ENCODE results near the gene PLEKHA6. TPM values are rescaled to one million over a fixed set of nuclear protein-coding genes. Genes with fewer than 3 reads are reported as not detected.

PLEKHA6 gene
- total and polyA plus RNA-seq, 2 of the 8 experiments (the other 6 are each of a cell fraction or from before 2014, with no cell fraction given): 4.8 to 20.2 TPM

DNA sequence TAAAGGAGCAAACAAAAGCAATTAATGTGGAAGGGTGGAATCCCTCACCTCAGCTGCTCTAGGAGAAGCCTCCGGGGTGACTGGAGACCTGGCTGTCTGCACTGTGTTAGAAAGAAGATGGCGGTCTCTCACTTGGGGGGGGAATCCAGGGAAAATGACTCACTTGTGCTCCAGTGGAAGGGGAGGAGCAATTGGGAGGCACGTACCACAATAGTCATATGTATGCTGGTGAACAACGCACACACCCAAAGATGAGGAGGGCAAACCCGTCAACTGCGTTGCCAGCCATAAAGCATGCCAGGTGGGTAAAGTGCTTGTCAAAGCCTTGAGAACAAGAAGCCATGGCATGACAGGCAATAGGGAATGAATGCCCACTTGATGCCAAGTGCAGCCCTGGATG is 22.1 kb downstream of the PLEKHA6 start:
- 91% methylated on average over 6 of the region's 6 CpGs; no CpG with 5 or more reads in 1 of the 2 experiments for WGBS, 2 experiments (ENCODE audit: extremely low coverage in 1 of 2, insufficient coverage in 1 of 2, insufficient read length in 1 of 2, insufficient replicate concordance in 2 of 2, low coverage in 1 of 2, low lambda C conversion rate in 2 of 2, missing lambda C conversion rate in 1 of 2)
- H3K27ac ChIP-seq (ENCODE audit: low read depth, low read length): no peak overlapping the region
- DNase-seq (ENCODE audit: low read depth in 1 of 2, low spot score in 2 of 2): no peak
- TF ChIP-seq POLR2A (IDR thresholded peaks at IDR 0.05; ENCODE audit: control extremely low read depth in 1 of 2, low read depth in 2 of 2, low read length in 2 of 2) (no peak), CBX5 (IDR thresholded peaks at IDR 0.05; ENCODE audit: low read depth, low read length) (no peak), SP1 (IDR thresholded peaks at IDR 0.05; ENCODE audit: low read depth, low read length) (no peak), GTF2F1 (IDR thresholded peaks at IDR 0.05; ENCODE audit: borderline replicate concordance, low read depth, low read length) (no peak), PHF8 (conservative IDR thresholded peaks at IDR 0.05; ENCODE audit: low read depth, low read length) (no peak), EGR1 (IDR thresholded peaks at IDR 0.05; ENCODE audit: borderline replicate concordance, low read depth, low read length) (no peak), TEAD4 (IDR thresholded peaks at IDR 0.05; ENCODE audit: low read depth, low read length) (no peak), TAF7 (optimal IDR thresholded peaks at IDR 0.05; ENCODE audit: borderline replicate concordance, low read depth, low read length) (no peak), MAFK (IDR thresholded peaks at IDR 0.05; ENCODE audit: low read depth, low read length) (no peak), SUZ12 (IDR thresholded peaks at IDR 0.05; ENCODE audit: low read length) (no peak), CHD2 (IDR thresholded peaks at IDR 0.05; ENCODE audit: low read length) (no peak), POU5F1 (IDR thresholded peaks at IDR 0.05; ENCODE audit: low read depth, low read length) (no peak)
- TF ChIP-seq, protein P1, sequence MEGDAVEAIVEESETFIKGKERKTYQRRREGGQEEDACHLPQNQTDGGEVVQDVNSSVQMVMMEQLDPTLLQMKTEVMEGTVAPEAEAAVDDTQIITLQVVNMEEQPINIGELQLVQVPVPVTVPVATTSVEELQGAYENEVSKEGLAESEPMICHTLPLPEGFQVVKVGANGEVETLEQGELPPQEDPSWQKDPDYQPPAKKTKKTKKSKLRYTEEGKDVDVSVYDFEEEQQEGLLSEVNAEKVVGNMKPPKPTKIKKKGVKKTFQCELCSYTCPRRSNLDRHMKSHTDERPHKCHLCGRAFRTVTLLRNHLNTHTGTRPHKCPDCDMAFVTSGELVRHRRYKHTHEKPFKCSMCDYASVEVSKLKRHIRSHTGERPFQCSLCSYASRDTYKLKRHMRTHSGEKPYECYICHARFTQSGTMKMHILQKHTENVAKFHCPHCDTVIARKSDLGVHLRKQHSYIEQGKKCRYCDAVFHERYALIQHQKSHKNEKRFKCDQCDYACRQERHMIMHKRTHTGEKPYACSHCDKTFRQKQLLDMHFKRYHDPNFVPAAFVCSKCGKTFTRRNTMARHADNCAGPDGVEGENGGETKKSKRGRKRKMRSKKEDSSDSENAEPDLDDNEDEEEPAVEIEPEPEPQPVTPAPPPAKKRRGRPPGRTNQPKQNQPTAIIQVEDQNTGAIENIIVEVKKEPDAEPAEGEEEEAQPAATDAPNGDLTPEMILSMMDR (IDR thresholded peaks at IDR 0.05; ENCODE audit: control extremely low read depth in 1 of 3, insufficient read depth in 1 of 3, low read depth in 1 of 3, low read length in 3 of 3): no peak

More for the DNA sequence above, 22.1 kb downstream of the PLEKHA6 start:
- H2BK20ac ChIP-seq (ENCODE audit: low read length): peak overlapping the region; percentile 95
- no peaks in the 10 kb centered on the region for H3K23me2 ChIP-seq (ENCODE audit: low read depth, low read length)
- no peaks in the 10 kb centered on the region for H3K79me1 ChIP-seq (ENCODE audit: low read depth, low read length)
- no peaks in the 10 kb centered on the region for H4K20me1 ChIP-seq (replicated peaks in 1 of 2; ENCODE audit: control insufficient read depth in 1 of 2, insufficient read depth in 2 of 2, low read length in 2 of 2)
- no peak for FAIRE-seq
- no peak overlapping the region for H4K5ac ChIP-seq (ENCODE audit: insufficient read length, low read depth, low read length)
- H3K4me3 ChIP-seq (ENCODE audit: extremely low read depth in 1 of 4, insufficient read depth in 2 of 4, low read depth in 3 of 4, low read length in 4 of 4): no peak overlapping the region
- no peak overlapping the region for H3K14ac ChIP-seq (ENCODE audit: insufficient read length)
- peaks cover 0 to 2% (median 0%) of the 10 kb centered on the region in 4 experiments; a peak in 3 of 7 replicates for H3K27me3 ChIP-seq (replicated peaks in 1 of 4; ENCODE audit: control insufficient read depth in 3 of 4, extremely low read depth in 1 of 4, insufficient read depth in 3 of 4, low read length in 3 of 4)
- peak overlapping the region; percentile 34; the same call in 1 of the 2 replicates for H3K18ac ChIP-seq (ENCODE audit: extremely low read depth, low read length)
- no peak overlapping the region for H2AK5ac ChIP-seq (ENCODE audit: low read depth, low read length)
- H2BK120ac ChIP-seq (replicated peaks; ENCODE audit: low read depth, low read length): no peak overlapping the region
- H2BK5ac ChIP-seq (ENCODE audit: low read depth, low read length): no peak overlapping the region
- H4K8ac ChIP-seq (ENCODE audit: extremely low read depth, insufficient read depth, low read length): no peak overlapping the region
- H4K91ac ChIP-seq (replicated peaks; ENCODE audit: insufficient read length, low read length): peak overlapping the region; percentile 49
- H3K36me3 ChIP-seq (ENCODE audit: control insufficient read depth in 2 of 4, insufficient read depth in 4 of 4, low read length in 3 of 4): no peaks in the 10 kb centered on the region
- H3K79me2 ChIP-seq (ENCODE audit: control insufficient read depth in 1 of 2, insufficient read depth in 2 of 2, low read length in 2 of 2): no peaks in the 10 kb centered on the region
- H3K9me3 ChIP-seq (ENCODE audit: insufficient read depth in 2 of 2, low read depth in 1 of 2, low read length in 1 of 2): no peaks in the 10 kb centered on the region
- H2BK15ac ChIP-seq (ENCODE audit: low read length): peak overlapping the region; percentile 95; the same call in 1 of the 2 replicates
- H2AFZ ChIP-seq (ENCODE audit: low read length): no peak overlapping the region
- H3K23ac ChIP-seq (ENCODE audit: insufficient read length): no peak overlapping the region
- ChIA-PET CTCF (ENCODE audit: partially characterized antibody) (interaction anchor here (0.9 to 1.9 kb wide), 5 partner anchors 11 to 125 kb away, joined by 3 to 5 read pairs (median 4); partner anchors contain the start of gene GOLT1A), POLR2A (ENCODE audit: partially characterized antibody) (no interaction called here)
- no peak overlapping the region for H3K56ac ChIP-seq (replicated peaks; ENCODE audit: insufficient read length, low read depth, low read length)
- peaks cover 25 to 42% (median 38%) of the 10 kb centered on the region in 4 experiments for H3K4me1 ChIP-seq (replicated peaks in 1 of 4; ENCODE audit: control insufficient read depth in 3 of 4, insufficient read depth in 4 of 4, low read length in 3 of 4)
- no peak overlapping the region for H3K4ac ChIP-seq (replicated peaks; ENCODE audit: insufficient read length, low read depth, low read length)
- H2BK12ac ChIP-seq (ENCODE audit: low read depth, low read length): peak overlapping the region; percentile 11
- no peak overlapping the region for H3K9ac ChIP-seq (replicated peaks in 1 of 4; ENCODE audit: extremely low read depth in 1 of 4, low read depth in 3 of 4, low read length in 3 of 4)
- H3K4me2 ChIP-seq (ENCODE audit: insufficient read depth in 1 of 2, low read depth in 2 of 2, low read length in 2 of 2): peak overlapping the region in 1 of 2 experiments; percentile 47; a peak in 1 of 4 replicates
